T-helper 9 cell (primary cell): ENCODE data around the gene SYCE3.

ENCODE experiments used
- DNase-seq: peaks from one replicate; pipeline ENCODE4 v3.0.0-alpha.2; 2020

The SYCE3 gene

GRCh38 chr22:50600538-50600937 is 37.8 kb upstream of the SYCE3 start, which contains the start of gene MAPK8IP2:
Gene MAPK8IP2, plus strand, starts transcription at chr22:50600793. Its CDS starts 26 bp downstream, at chr22:50600819.
- DNase-seq = no peak

- peak; percentile 64 for DNase-seq
Observed at GRCh38 chr22:50599816-50600455, 37.2 kb upstream of the SYCE3 start.

GRCh38 chr22:50597097-50597496 is 34.4 kb upstream of the SYCE3 start:
- no peak for DNase-seq

GRCh38 chr22:50595189-50595588 is 32.5 kb upstream of the SYCE3 start:
- DNase-seq = no peak

GRCh38 chr22:50587407-50587806 is 24.7 kb upstream of the SYCE3 start:
- no peak for DNase-seq

- no peak for DNase-seq
Observed at GRCh38 chr22:50586416-50586815, 23.7 kb upstream of the SYCE3 start.

GRCh38 chr22:50585781-50586180 is 23.1 kb upstream of the SYCE3 start:
- no peak for DNase-seq

GRCh38 chr22:50585238-50585637 is 22.5 kb upstream of the SYCE3 start:
- no peak for DNase-seq

GRCh38 chr22:50584106-50585096 is 21.7 kb upstream of the SYCE3 start:
- no peak for DNase-seq

GRCh38 chr22:50583294-50583861 is 20.7 kb upstream of the SYCE3 start:
- DNase-seq = no peak

GRCh38 chr22:50582493-50583293 is 20.0 kb upstream of the SYCE3 start, which contains the start of gene CHKB:
Gene CHKB, minus strand, starts transcription at chr22:50582849. Its CDS starts 68 bp downstream, at chr22:50582781.
- DNase-seq = peak; percentile 97

- peak; percentile 23 for DNase-seq
Observed at GRCh38 chr22:50581950-50582492, 19.3 kb upstream of the SYCE3 start.

- DNase-seq = no peak
Observed at GRCh38 chr22:50581031-50581949, 18.6 kb upstream of the SYCE3 start.

GRCh38 chr22:50579752-50580151 is 17.0 kb upstream of the SYCE3 start:
- DNase-seq = no peak

- no peak for DNase-seq
Observed at GRCh38 chr22:50578776-50579310, 16.1 kb upstream of the SYCE3 start.

- no peak for DNase-seq
Observed at GRCh38 chr22:50577987-50578775, 15.5 kb upstream of the SYCE3 start, which contains the start of gene CPT1B. Gene CPT1B, minus strand, starts transcription at chr22:50578427. Its CDS starts 512 bp downstream, at chr22:50577915.

GRCh38 chr22:50577697-50577986 is 14.9 kb upstream of the SYCE3 start:
- DNase-seq = no peak

- DNase-seq = no peak
Observed at GRCh38 chr22:50576806-50577696, 14.3 kb upstream of the SYCE3 start.

GRCh38 chr22:50576070-50576469 is 13.4 kb upstream of the SYCE3 start:
- no peak for DNase-seq
